GM19035 (cell line): ENCODE results near the gene DDIT4.
"Not testable (repeated sequence)": the region's sequence is repeated elsewhere in the genome, so short reads cannot be mapped to it uniquely, and the experiment has no call there.

ENCODE experiments used
- ATAC-seq: cut with Tn5 transposase; IDR thresholded peaks from one replicate; pipeline ENCODE4 v1.9.1; 2021; ENCODE audit not compliant: unreplicated experiment

The DDIT4 gene

GRCh38 chr10:72267381-72267780, 6.3 kb upstream of the DDIT4 start:
- ATAC-seq, result no peak

- ATAC-seq, result no peak
These were observed 5.8 kb upstream of the DDIT4 start for GRCh38 chr10:72267819-72268399.

GRCh38 chr10:72268475-72269200, 5.1 kb upstream of the DDIT4 start:
- ATAC-seq, result not testable (repeated sequence)

GRCh38 chr10:72270607-72271281, 3.0 kb upstream of the DDIT4 start:
- ATAC-seq, result no peak

- ATAC-seq, result peak; percentile 34
These were observed 875 bp upstream of the DDIT4 start for GRCh38 chr10:72272689-72273409.

- peak; percentile 3 for ATAC-seq
These were observed 547 bp downstream of the DDIT4 start for GRCh38 chr10:72274213-72274729.

GRCh38 chr10:72274730-72275350, 1.1 kb downstream of the DDIT4 start:
- ATAC-seq, result no peak

GRCh38 chr10:72275351-72276012, 1.8 kb downstream of the DDIT4 start:
- no peak for ATAC-seq

- ATAC-seq, result no peak
These were observed 2.3 kb downstream of the DDIT4 start for GRCh38 chr10:72276013-72276387.

- no peak for ATAC-seq
These were observed 3.0 kb downstream of the DDIT4 start for GRCh38 chr10:72276421-72277339.

GRCh38 chr10:72277340-72277995, 3.7 kb downstream of the DDIT4 start:
- ATAC-seq, result no peak

GRCh38 chr10:72277996-72278667, 4.4 kb downstream of the DDIT4 start:
- ATAC-seq, result no peak

- no peak for ATAC-seq
These were observed 5.1 kb downstream of the DDIT4 start for GRCh38 chr10:72278668-72279393.

- ATAC-seq, result not testable (repeated sequence)
These were observed 5.9 kb downstream of the DDIT4 start for GRCh38 chr10:72279587-72279986.

- ATAC-seq, result no peak
These were observed 9.4 kb downstream of the DDIT4 start for GRCh38 chr10:72283131-72283530.

- no peak for ATAC-seq
These were observed 12.3 kb downstream of the DDIT4 start for GRCh38 chr10:72285972-72286521.

- ATAC-seq, result no peak
These were observed 17.4 kb downstream of the DDIT4 start for GRCh38 chr10:72291019-72291532.
